Suppressor macrophage treated with lipopolysaccharide for 1 hour (primary cell): ENCODE data around the gene RGS3.
"Not testable (repeated sequence)": the region's sequence is repeated elsewhere in the genome, so short reads cannot be mapped to it uniquely, and the experiment has no call there.

Experiments
- DNase-seq, 3 donors: peaks; one replicate each; pipeline ENCODE4 v3.0.0-alpha.2; 2020 to 2022

RGS3 gene

GRCh38 chr9:113491147-113491546, 27.6 kb downstream of the RGS3 start:
- not testable (repeated sequence) for DNase-seq

GRCh38 chr9:113492343-113493202, 29.0 kb downstream of the RGS3 start:
- peak; percentile 22 to 49 (median 41) for DNase-seq

GRCh38 chr9:113493203-113493520, 29.6 kb downstream of the RGS3 start:
- no peak for DNase-seq

GRCh38 chr9:113495526-113495925, 32.0 kb downstream of the RGS3 start:
- DNase-seq: no peak

GRCh38 chr9:113497051-113497450, 33.5 kb downstream of the RGS3 start:
- no peak for DNase-seq

GRCh38 chr9:113499153-113499875, 35.8 kb downstream of the RGS3 start:
- no peak for DNase-seq

- no peak for DNase-seq
Observed at GRCh38 chr9:113499876-113500497, 36.5 kb downstream of the RGS3 start.

- no peak for DNase-seq
Observed at GRCh38 chr9:113501129-113501686, 37.7 kb downstream of the RGS3 start.

- DNase-seq: no peak
Observed at GRCh38 chr9:113501852-113502251, 38.3 kb downstream of the RGS3 start.

- DNase-seq: peak in 1 of 3 donors; percentile 45
Observed at GRCh38 chr9:113502427-113503034, 39.0 kb downstream of the RGS3 start.

- DNase-seq: no peak
Observed at GRCh38 chr9:113503131-113503541, 39.6 kb downstream of the RGS3 start.

GRCh38 chr9:113503613-113504211, 40.2 kb downstream of the RGS3 start:
- DNase-seq: no peak

- no peak for DNase-seq
Observed at GRCh38 chr9:113504725-113505590, 41.4 kb downstream of the RGS3 start.

- no peak for DNase-seq
Observed at GRCh38 chr9:113506090-113506589, 42.6 kb downstream of the RGS3 start.

GRCh38 chr9:113507256-113507655, 43.7 kb downstream of the RGS3 start:
- DNase-seq: no peak

GRCh38 chr9:113508111-113508749, 44.7 kb downstream of the RGS3 start:
- DNase-seq: no peak

GRCh38 chr9:113509463-113509862, 45.9 kb downstream of the RGS3 start:
- no peak for DNase-seq

- DNase-seq: no peak
Observed at GRCh38 chr9:113511047-113511521, 47.6 kb downstream of the RGS3 start.

GRCh38 chr9:113511856-113512761, 48.6 kb downstream of the RGS3 start:
- peak; percentile 72 to 79 (median 75) for DNase-seq

- no peak for DNase-seq
Observed at GRCh38 chr9:113513111-113513510, 49.6 kb downstream of the RGS3 start.
